Head of caudate nucleus (tissue), 42 donors: ENCODE data around the gene IRF2BP2.
"Not testable (repeated sequence)": the region's sequence is repeated elsewhere in the genome, so short reads cannot be mapped to it uniquely, and the experiment has no call there.

ENCODE experiments used
- DNase-seq, 42 donors: peaks; one replicate each; pipeline versions ENCODE4 v3.0.0 to v3.0.0-alpha.2; 2020 to 2021; ENCODE audit warnings: mixed read lengths in 7 of 42
- intact Hi-C: fragments of 100-400 bp; cut with DNase I; formaldehyde crosslinking; loops from one replicate; pipeline ENCODE4 v1.15.0; 2022

Gene IRF2BP2

GRCh38 chr1:234638832-234639799, 29.1 kb upstream of the IRF2BP2 start:
- intact Hi-C loops: no loop called here
- DNase-seq: no peak

- DNase-seq, intact Hi-C loops: not testable (repeated sequence)
Observed at GRCh38 chr1:234634922-234635321, 24.9 kb upstream of the IRF2BP2 start.

GRCh38 chr1:234634387-234634786, 24.4 kb upstream of the IRF2BP2 start:
- intact Hi-C loops: no loop called here
- DNase-seq: no peak

- no peak for DNase-seq
- intact Hi-C loops: no loop called here
Observed at GRCh38 chr1:234633246-234634003, 23.4 kb upstream of the IRF2BP2 start.

GRCh38 chr1:234632225-234632624, 22.2 kb upstream of the IRF2BP2 start:
- DNase-seq: no peak
- intact Hi-C loops: no loop called here

- intact Hi-C loops: no loop called here
- DNase-seq: no peak
Observed at GRCh38 chr1:234631721-234632125, 21.7 kb upstream of the IRF2BP2 start.

- intact Hi-C loops: no loop called here
- DNase-seq: no peak
Observed at GRCh38 chr1:234629026-234629425, 19.0 kb upstream of the IRF2BP2 start.

GRCh38 chr1:234628089-234628488, 18.1 kb upstream of the IRF2BP2 start:
- DNase-seq: no peak
- intact Hi-C loops: no loop called here

- no peak for DNase-seq
- intact Hi-C loops: no loop called here
Observed at GRCh38 chr1:234627009-234627950, 17.3 kb upstream of the IRF2BP2 start.

- intact Hi-C loops: no loop called here
- no peak for DNase-seq
Observed at GRCh38 chr1:234626391-234626790, 16.4 kb upstream of the IRF2BP2 start.

GRCh38 chr1:234624724-234625117, 14.7 kb upstream of the IRF2BP2 start:
- intact Hi-C loops: loop anchor here (5.0 kb wide), 1 partner anchor 43 kb away; no protein-coding TSS in a partner anchor
- no peak for DNase-seq

GRCh38 chr1:234621657-234622335, 11.8 kb upstream of the IRF2BP2 start:
- intact Hi-C loops: loop anchor here (5.0 kb wide), 1 partner anchor 46 kb away; no protein-coding TSS in a partner anchor
- DNase-seq: no peak

- intact Hi-C loops: loop anchor here (5.0 kb wide), 1 partner anchor 46 kb away; no protein-coding TSS in a partner anchor
- DNase-seq: no peak
Observed at GRCh38 chr1:234621127-234621468, 11.1 kb upstream of the IRF2BP2 start.

- intact Hi-C loops: loop anchor here (5.0 kb wide), 1 partner anchor 47 kb away; no protein-coding TSS in a partner anchor
- DNase-seq: no peak
Observed at GRCh38 chr1:234620272-234621126, 10.5 kb upstream of the IRF2BP2 start.

- intact Hi-C loops: loop anchor here (5.0 kb wide), 1 partner anchor 47 kb away; no protein-coding TSS in a partner anchor
- no peak for DNase-seq
Observed at GRCh38 chr1:234619794-234620247, 9.8 kb upstream of the IRF2BP2 start.

- no peak for DNase-seq
- intact Hi-C loops: no loop called here
Observed at GRCh38 chr1:234619071-234619480, 9.1 kb upstream of the IRF2BP2 start.

- intact Hi-C loops: no loop called here
- no peak for DNase-seq
Observed at GRCh38 chr1:234618737-234619049, 8.7 kb upstream of the IRF2BP2 start.
